HL-60/S4 (cell line): ENCODE data around the gene FGF12.
"Not testable (repeated sequence)": the region's sequence is repeated elsewhere in the genome, so short reads cannot be mapped to it uniquely, and the experiment has no call there.

Source experiments
- in situ Hi-C: fragments of 300-500 bp; cut with MboI; formaldehyde crosslinking; loops from 2 replicates; pipeline ENCODE4 v1.14.3; 2022; ENCODE audit warnings: low sequenced_read_pairs

The FGF12 gene

DNA sequence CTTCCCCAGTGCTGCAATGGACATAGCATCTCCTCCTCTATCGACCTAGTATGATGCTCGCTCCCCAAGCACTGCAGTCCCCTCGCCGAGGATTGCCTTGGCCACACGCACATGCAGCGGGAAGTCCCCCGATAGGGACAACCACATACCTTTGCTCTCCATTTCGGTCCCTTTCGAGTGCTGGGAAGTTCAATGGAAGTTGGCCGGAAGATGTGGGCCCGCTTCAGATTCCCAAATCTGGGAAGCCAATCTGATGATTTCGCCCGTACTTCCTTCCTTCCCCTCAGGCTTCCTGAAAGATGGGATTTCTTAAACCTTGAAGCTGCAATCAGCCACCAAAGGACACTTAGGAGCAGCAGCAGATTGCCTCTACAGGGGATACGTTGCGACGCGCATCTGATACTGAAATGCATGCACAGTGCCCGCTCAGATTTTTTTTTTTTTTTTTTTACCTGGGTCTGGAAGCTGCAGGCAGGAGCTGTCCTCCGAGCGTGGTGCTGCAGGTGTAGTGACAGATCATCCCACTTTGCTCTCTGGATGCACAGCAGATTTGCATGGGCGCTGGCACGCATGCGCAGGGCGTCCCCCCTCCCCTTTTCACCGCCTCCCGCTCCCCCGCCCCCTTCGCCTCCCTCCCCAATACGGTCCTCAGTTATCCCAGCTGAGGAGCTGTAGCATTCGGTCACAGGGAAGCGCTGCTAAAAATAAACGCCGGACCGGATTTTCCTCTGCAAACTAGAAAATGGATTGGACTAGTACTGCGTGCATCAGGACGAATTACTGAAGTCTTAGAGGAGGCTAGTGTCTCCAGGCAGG lies at the start of gene FGF12:
FGF12 (minus strand) TSS at position 510 of the 816 bp plus-strand sequence.
- in situ Hi-C loops = no loop called here

DNA sequence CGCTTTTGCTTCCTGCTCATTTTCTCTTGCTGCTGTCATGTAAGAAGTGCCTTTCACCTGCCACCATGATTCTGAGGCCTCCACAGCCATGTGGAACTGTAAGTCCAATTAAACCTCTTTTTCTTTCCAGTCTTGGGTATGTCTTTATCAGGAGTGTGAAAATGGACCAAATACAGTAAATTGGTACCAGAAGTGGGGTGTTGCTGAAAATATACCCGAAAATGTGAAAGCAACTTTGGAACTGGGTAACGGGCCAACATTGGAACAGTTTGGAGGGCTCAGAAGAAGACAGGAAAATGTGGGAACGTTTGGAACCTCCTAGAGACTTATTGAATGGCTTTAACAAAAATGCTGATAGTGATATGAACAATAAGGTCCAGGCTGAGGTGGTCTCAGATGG lies 47.0 kb upstream of the FGF12 start:
- in situ Hi-C loops = not testable (repeated sequence)

DNA sequence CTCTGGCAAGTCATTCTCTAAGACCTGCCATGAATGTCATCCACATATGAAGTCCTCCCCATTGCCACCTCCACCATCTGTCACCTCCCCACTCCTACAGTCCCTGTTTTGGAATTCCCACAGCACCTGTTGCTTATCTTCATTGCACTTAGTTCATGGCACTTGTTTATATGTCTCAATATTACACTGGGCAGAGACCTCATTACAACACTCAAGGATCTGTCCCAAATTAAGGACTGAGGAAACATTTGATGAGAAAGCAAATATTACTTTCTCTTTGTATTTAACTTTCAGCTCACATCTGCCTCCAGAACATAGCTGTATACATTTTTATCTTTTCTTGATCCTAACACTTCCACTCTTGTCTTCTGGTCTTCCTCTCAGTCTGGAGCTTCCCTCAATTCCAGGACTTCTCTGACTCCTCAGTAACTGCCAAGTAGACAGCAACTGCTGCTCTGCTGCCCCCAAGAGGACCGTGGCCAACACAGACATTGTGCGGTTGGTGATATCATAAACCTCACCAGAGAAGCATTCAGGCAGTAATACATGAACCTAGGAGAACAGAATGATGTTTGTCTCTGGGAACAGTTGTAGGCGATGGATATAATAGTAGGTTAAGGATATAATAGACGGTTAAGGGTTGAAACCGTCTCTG lies 45.0 kb upstream of the FGF12 start:
- in situ Hi-C loops = no loop called here

DNA sequence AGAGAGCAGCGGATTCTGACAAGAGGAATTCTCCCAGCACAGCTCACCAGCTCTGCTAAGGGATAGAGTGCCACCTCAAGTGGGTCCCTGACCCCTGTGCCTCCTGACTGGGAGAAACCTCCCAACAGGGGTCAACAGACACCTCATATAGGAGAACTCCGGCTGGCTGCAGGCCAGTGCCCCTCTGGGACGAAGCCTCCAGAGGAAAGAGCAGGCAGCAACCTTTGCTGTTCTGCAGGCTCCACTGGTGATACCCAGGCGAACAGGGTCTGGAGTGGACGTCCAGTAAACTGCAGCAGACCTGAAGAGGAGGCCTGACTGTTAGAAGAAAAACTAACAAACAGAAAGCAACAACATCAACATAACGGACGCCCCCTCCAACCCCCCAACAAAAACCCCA lies 31.3 kb upstream of the FGF12 start:
- in situ Hi-C loops = no loop called here

DNA sequence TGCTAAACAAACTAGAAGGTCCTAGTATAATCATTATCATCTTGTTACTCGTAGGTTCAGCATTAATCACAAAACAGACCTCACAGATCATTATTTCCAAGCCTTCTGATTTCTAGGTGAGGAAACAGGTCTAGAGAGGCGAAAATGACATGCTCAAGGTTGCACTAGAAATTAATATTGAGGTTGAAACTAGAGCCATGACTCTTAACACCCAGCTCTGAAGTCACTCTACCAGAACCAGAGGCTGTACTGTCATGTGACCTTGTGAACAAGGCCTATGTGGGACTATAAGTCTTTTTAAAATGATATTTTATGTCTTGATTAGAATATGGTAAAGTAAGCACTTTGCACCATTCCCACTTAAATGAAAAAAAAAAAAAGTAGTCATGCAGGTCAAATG lies 23.8 kb upstream of the FGF12 start:
- in situ Hi-C loops = no loop called here

DNA sequence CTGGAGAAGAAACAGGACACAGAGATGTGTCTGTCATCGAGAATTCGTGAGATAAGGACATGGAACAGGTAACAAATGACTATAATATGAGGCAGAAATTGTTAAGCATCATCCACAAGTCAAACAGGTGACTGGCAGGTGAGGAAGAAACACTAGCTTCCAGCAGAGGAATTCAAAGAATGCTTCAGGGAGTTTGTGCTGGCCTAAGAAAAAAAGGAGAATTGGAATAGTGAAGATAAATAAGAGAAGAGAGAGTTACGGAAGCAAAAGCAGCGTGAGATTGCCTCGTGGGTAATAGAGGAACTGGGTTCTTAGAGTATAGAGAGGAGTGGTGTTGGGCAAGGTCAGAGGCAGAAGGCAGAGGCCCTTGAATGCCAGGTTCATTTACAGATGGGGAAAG lies 22.9 kb upstream of the FGF12 start:
- in situ Hi-C loops = no loop called here

DNA sequence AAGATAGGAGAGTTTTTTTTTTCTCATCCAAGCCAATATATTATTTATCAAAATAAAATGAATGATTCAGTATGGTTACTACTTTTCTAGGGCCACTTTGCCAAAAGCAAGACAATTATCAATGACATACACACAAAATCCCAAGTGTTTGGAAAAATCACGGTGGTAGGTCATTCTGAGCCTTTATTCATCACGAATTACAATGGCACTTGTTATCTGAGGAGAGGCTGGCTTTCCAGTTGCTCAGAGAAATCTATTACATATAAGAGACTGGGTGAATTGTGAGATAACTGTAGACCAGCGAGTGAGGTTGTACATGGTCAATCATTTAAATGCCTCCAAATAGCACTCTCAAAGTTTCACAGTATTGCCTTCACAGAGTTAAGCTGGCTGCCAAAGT lies 20.4 kb upstream of the FGF12 start:
- in situ Hi-C loops = no loop called here

DNA sequence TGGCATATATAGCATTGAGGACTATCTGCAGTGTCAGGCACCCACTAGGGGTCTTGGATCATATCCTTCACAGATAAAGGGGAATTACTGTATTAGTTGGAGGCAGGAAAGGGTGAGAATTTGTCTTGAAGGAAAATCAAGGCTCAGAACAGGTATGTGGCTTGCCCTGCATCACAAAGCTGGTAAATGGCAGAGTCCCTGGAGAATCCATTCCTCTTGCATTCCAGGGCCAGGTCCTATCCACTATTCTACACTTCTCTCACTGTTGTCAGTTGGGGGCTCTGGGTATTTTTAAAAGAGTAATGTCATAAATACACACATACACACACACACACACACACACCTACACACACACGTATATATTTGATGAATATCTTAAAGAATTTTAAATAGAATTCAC lies 19.8 kb upstream of the FGF12 start:
- in situ Hi-C loops = no loop called here

DNA sequence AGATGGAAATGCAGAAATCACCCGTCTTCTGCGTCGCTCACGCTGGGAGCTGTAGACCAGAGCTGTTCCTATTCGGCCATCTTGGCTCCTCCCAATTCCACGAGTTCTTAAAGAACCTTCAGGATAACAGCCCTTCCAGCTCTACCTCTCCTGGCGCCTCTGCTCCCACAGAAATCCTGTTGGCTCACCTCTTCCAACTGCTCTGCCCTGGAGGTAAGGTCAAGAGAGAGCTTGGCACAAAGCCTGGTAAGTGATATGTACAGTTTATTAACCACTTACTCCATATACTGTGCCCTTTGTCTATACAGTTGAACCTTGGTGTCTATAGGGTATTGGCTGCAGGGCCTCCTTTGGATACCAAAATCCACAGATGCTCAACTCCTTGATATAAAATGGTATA lies 17.8 kb upstream of the FGF12 start:
- in situ Hi-C loops = no loop called here

DNA sequence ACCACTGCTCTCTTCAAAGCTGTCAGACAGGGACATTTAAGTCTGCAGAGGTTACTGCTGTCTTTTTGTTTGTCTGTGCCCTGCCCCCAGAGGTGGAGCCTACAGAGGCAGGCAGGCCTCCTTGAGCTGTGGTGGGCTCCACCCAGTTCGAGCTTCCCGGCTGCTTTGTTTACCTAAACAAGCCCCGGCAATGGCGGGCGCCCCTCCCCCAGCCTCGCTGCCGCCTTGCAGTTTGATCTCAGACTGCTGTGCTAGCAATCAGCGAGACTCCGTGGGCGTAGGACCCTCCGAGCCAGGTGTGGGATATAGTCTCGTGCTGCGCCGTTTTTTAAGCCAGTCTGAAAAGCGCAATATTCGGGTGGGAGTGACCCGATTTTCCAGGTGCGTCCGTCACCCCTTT lies 17.3 kb upstream of the FGF12 start:
- in situ Hi-C loops = not testable (repeated sequence)

DNA sequence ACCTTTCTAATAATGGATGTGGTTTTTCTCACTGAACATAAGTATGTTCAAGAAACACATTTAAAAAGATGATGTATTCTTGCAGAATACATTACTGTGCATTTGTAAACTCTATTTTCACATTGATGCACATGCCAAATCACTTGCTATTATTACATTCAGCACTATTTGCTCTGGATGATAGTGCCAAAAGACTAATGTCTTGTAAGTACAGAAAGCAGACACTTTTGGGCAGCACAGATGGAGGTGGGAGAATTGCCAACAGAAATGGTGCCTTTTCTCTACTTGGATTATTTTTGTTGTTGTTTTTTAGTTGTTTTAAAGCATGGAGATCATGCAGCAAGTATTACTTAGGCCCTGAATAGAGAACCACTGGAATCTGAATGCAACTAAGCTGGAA lies 10.2 kb upstream of the FGF12 start:
- in situ Hi-C loops = no loop called here

DNA sequence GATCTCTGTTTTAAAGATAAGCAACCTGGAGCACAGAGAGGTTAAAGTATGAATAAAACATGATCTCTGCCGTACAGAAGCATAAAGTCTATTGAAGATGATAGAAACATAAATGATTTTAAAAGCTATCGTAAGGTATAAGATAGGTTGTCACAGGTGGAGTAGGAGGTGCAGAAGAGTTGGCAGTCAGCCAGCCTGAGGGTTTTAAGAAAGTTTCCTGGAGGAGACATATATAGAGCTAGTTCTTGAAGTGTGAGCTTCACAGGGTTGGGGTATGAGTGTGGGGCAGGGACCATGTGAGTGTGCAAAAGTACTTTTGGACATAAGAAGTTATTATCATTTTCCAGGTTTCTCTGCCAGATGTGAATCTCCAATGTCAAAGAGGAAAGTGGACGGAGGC lies 3.9 kb upstream of the FGF12 start:
- in situ Hi-C loops = no loop called here

DNA sequence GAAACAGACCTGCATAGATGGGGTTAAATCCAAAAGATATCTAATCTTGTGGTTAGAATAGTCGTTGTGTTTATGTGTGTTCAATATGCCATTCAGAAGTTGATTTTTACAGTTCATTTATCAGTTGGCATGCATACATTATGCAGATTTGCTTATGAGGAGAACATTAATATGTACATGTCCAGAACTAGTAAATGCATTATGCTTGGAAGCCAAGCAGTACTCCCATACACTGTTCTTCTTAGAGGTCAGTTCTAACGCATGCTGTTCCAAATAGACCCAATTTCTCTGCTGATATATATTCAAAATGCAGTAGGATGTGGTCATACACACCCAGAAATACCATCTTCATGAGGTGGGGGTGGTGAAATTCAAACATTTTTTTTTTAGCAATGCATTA lies 956 bp downstream of the FGF12 start:
- in situ Hi-C loops = no loop called here

DNA sequence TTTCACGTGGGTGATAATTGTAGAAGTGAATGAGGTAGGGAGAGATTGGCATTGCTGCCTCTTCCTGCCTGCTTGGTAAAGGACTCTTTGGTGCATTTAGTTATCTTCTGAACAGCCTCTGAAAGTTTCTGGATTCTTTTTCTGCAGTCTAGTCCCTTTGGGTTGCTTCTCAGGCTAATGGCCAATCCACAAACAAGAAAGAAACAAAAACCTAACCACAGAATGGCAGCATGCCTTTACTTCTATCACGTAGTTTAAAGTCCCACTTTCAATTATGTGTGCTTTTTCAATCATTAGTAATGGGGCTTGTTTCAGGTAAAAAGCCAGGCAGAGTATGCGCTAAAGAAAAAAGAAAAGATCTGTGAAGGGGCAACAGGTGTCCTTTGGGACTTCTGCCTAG lies 7.4 kb downstream of the FGF12 start:
- in situ Hi-C loops = no loop called here

DNA sequence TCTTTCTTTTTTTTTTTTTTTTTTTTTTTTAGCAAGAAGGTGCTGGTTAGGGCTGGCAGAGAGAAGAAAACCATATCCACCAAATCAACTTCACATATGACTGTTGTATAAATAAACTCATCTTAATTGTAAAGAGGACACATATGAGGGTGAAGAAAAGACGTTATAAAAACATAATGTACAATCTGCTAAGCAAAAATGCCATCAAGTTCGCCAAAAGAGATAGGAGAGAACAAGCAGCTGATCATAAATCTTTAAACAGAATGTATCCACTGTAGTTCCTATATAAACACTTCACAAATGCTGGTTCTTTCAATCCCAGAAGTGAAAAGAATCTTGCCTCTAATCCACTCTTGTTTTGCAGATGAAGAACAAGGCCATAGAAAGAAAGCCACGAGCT lies 9.2 kb downstream of the FGF12 start:
- in situ Hi-C loops = no loop called here

DNA sequence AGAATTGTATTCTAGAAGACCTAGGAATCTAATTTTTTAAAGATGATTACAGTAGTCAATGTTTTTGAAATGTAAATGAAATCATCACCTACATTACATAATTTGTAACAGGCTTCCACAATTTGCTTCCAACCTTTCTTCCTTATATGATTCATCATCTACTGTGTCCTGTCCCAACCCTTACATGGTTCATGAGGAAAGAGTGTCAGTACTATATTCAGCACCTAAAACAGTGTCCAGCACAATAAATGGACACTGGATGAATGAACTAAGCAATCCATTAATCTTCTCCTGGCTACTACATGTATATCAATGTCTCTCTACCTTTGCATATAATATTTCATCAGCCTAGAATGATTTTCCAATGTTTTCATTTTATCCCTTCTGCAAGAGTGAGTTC lies 12.2 kb downstream of the FGF12 start:
- in situ Hi-C loops = no loop called here

DNA sequence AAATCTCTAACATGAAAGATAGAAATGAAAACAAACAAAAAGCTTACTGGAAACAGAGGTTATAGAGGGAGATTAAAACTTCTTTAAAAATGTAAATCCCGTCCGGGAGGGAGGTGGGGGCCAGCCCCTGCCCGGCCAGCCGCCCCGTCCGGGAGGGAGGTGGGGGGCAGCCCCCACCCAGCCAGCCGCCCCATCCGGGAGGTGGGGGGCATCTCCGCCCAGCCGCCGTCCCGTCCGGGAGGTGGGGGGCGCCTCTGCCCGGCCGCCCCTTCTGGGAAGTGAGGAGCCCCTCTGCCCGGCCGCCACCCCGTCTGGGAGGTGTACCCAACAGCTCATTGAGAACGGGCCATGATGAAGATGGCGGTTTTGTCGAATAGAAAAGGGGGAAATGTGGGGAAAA lies 16.2 kb downstream of the FGF12 start:
- in situ Hi-C loops = not testable (repeated sequence)

DNA sequence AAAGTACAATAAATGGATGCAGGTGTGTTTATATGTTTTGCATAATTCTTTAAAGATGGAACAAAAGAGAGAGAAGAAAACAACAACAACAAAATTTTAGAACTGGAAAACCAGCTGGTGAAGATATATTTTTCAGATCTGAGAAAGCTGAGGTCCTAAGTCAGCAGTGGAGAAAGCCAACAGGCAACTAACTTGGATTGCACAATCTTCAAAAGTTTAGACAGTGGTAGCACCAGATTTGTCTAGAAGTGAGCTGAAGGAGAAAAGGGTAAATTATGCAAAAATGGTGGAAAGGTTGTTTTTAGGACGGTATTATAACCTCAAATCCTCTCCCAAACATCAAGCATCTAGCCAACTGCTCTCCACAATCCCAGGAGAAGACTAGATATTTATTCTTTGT lies 17.0 kb downstream of the FGF12 start:
- in situ Hi-C loops = no loop called here

DNA sequence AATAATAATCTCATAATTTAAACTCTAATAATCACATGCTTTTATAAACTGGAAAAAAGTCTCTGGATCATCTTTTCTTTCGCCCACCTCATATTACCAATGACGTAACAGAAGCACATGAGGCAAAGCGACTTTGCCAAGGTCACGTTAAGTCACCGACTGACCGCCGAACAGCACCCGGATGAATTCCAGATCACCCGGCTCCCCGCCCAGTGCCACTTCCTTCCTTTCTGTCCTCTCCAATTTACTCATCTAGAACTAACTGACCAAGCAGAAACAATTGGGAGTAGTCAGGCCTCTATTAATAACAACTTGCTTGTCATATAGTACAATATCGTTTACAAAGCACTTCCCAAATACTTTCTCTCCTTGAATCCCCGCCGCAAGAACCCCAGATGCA lies 21.1 kb downstream of the FGF12 start:
- in situ Hi-C loops = no loop called here

DNA sequence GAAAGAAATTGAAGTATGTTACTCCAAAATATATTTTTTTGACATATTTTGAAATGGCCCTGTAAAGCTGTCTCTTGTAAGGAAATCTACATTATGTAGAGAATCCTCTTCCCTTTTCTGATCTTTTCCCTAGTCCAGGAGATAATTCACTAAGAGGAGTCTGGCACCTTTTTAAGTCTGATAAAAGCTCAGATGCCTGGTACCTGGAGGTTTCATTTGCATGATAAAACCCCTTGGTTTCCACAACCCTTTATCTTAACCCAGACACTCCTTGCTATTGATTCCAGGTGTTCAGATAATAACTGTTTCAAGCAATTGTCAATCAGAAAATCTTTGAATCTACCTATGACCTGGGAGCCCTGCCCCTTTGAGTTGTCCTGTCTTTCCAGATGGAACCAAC lies 26.5 kb downstream of the FGF12 start:
- in situ Hi-C loops = no loop called here

DNA sequence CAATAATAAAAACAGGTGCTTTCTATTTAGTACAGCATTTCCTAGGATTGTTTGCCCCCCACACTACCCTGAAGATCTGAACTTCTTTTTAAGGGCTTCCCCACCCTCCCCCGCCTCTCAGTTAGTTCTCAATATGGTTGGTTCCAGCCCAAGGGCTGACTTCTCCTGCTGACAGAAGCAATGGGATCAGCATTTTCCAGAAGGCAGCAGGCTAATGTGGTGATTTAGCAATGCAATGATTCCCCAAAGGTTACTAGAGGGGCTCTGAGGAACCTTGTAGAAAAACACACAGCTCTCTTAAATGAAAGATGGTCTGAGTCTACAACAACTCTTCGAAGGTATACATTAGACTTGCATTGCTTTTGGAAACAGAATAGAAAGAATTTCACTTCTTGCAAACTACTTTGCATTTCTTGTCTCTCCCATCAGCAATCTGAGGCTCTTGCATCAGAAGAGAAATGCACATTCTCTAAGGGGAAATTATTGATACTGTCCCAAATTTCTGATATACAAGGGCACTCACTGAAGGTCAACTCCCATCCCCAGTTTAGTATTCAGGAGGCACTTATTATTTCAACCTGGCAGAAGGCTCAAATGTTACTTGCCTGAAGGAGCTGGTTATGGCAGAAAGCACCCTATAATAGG lies 30.3 kb downstream of the FGF12 start:
- in situ Hi-C loops = no loop called here

DNA sequence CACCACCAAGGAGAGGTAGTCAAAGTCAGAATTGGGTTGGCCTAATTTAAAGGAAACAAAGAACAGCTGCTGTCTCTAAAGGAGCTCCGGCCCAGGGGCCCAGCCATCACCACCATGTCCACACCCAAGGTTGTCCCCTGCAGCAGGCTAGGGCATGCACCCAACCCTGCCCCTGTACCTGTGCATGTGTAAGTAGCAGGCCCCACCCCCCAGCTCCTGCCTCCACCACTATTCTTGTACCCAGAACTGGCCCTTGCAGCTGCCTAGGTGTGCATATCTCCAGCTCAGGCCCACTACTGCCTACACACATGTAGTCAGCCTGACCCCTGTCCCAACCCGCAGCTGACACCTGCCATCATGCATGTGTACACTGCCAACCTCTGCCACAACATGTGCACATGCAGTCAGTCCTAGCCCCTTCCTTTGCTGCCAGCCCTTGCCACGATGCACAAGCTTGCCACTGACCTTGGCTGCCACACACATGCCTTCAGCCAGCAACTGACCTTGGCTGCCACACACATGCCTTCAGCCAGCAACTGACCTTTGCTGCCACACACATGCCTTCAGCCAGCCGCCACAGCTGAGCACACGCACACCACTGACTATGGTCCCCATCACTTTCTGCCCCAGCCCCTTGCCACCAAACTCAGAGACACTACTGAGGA lies 39.7 kb downstream of the FGF12 start:
- in situ Hi-C loops = no loop called here
